MM.1S (cell line): Measurements from ENCODE around the gene ZNF225.
"Not testable (repeated sequence)": the region's sequence is repeated elsewhere in the genome, so short reads cannot be mapped to it uniquely, and the experiment has no call there.

ENCODE experiments used
- DNase-seq: peaks from one replicate; pipeline ENCODE4 v3.0.0-alpha.2; 2015
- H2AFZ ChIP-seq: fragments of 300-600 bp; sonication (generic); 2 replicates; pipeline ENCODE4 v1.6.0; 2016; ENCODE audit warnings: antibody characterized with exemption, low read length
- H3F3A ChIP-seq: fragments of 300-600 bp; sonication (generic); 2 replicates; pipeline ENCODE4 v1.6.1; 2016; ENCODE audit warnings: mild to moderate bottlenecking, antibody characterized with exemption, low read length, moderate library complexity, mixed read lengths; ENCODE audit not compliant: insufficient read depth
- H3K27ac ChIP-seq: fragments of 300-600 bp; sonication (generic); 2 replicates; pipeline ENCODE4 v1.5.1; 2016; ENCODE audit warnings: mild to moderate bottlenecking, low read length
- H3K27me3 ChIP-seq: fragments of 300-600 bp; sonication (generic); replicated peaks from 2 replicates; pipeline ENCODE4 v1.6.0; 2016; ENCODE audit warnings: low read length; ENCODE audit not compliant: insufficient read depth
- H3K36me3 ChIP-seq: fragments of 300-600 bp; sonication (generic); replicated peaks from 2 replicates; pipeline ENCODE4 v1.6.1; 2016; ENCODE audit warnings: mild to moderate bottlenecking, low read length, mixed read lengths; ENCODE audit not compliant: insufficient read depth
- H3K4me1 ChIP-seq: fragments of 300-600 bp; sonication (generic); 2 replicates; pipeline ENCODE4 v1.6.1; 2016; ENCODE audit warnings: low read length, mixed read lengths
- H3K4me2 ChIP-seq: fragments of 300-600 bp; sonication (generic); 2 replicates; pipeline ENCODE4 v1.6.0; 2016; ENCODE audit warnings: low read depth, low read length
- H3K4me3 ChIP-seq: fragments of 300-600 bp; sonication (generic); 2 replicates; pipeline ENCODE4 v1.5.1; 2016; ENCODE audit warnings: low read length, mixed read lengths
- H3K79me2 ChIP-seq: fragments of 300-600 bp; sonication (generic); 2 replicates; pipeline ENCODE4 v1.6.1; 2016; ENCODE audit warnings: mixed run types, low read length, mixed read lengths
- H3K9ac ChIP-seq: fragments of 300-600 bp; sonication (generic); 2 replicates; pipeline ENCODE4 v1.6.1; 2016; ENCODE audit warnings: low read length, mixed read lengths
- H3K9me2 ChIP-seq: fragments of 300-600 bp; sonication (generic); replicated peaks from 2 replicates; pipeline ENCODE4 v1.6.1; 2016; ENCODE audit warnings: mild to moderate bottlenecking, low read length, mixed read lengths; ENCODE audit not compliant: insufficient read depth
- H3K9me3 ChIP-seq: fragments of 300-600 bp; sonication (generic); replicated peaks from 2 replicates; pipeline ENCODE4 v1.6.1; 2016; ENCODE audit warnings: mild to moderate bottlenecking, low read length, mixed read lengths; ENCODE audit not compliant: insufficient read depth
- H4K20me1 ChIP-seq: fragments of 300-600 bp; sonication (generic); 2 replicates; pipeline ENCODE4 v1.6.1; 2016; ENCODE audit warnings: mild to moderate bottlenecking, low read length, moderate library complexity, mixed read lengths; ENCODE audit not compliant: insufficient read depth
- CTCF ChIP-seq: fragments of 300-600 bp; sonication (generic); IDR thresholded peaks from 2 replicates; pipeline ENCODE4 v1.5.1; 2016; ENCODE audit warnings: antibody characterized with exemption, low read length, mixed read lengths
- EZH2 ChIP-seq: fragments of 300-600 bp; sonication (generic); optimal IDR thresholded peaks from 2 replicates; pipeline ENCODE3; 2017; ENCODE audit warnings: low read depth, mild to moderate bottlenecking, antibody characterized with exemption, low read length, mixed read lengths
- EZH2phosphoT487 ChIP-seq: fragments of 300-600 bp; sonication (generic); IDR thresholded peaks from 2 replicates; pipeline ENCODE4 v1.6.1; 2018; ENCODE audit warnings: antibody characterized with exemption, low read length

The ZNF225 gene

GRCh38 chr19:44113784-44114390 is 688 bp downstream of the ZNF225 start:
- Histone ChIP-seq H2AFZ (peak overlapping the region; percentile 98), H3K79me2 (no peaks in the 10 kb centered on the region), H3K27me3 (no peaks in the 10 kb centered on the region), H3K27ac (no peak overlapping the region), H3K9ac (peak overlapping the region; percentile 47; the same call in 1 of the 2 replicates), H3K9me2 (no peaks in the 10 kb centered on the region), H3K9me3 (no peaks in the 10 kb centered on the region), H3K36me3 (no peaks in the 10 kb centered on the region), H3K4me3 (peak overlapping the region; percentile 87), H3K4me1 (0 out of 2 replicates have a peak, but pooled peaks cover 3% of the 10 kb centered on the region), H3F3A (no peaks in the 10 kb centered on the region), H4K20me1 (no peaks in the 10 kb centered on the region), H3K4me2 (peak overlapping the region; percentile 98)
- DNase-seq: no peak
- TF ChIP-seq EZH2 (no peak), EZH2phosphoT487 (no peak), CTCF (no peak)

GRCh38 chr19:44121162-44121561 is 8.0 kb downstream of the ZNF225 start:
- not testable (repeated sequence) for H3K9me2 ChIP-seq, H3K4me3 ChIP-seq, H4K20me1 ChIP-seq, H3K27ac ChIP-seq, H3F3A ChIP-seq, H3K79me2 ChIP-seq, H3K9ac ChIP-seq, DNase-seq, H2AFZ ChIP-seq, H3K36me3 ChIP-seq, H3K9me3 ChIP-seq, H3K27me3 ChIP-seq, H3K4me1 ChIP-seq, H3K4me2 ChIP-seq

- Histone ChIP-seq H3K9me3 (no peaks in the 10 kb centered on the region), H3K4me2 (no peak overlapping the region), H3F3A (no peaks in the 10 kb centered on the region), H3K27ac (no peak overlapping the region), H3K9me2 (no peaks in the 10 kb centered on the region), H3K79me2 (no peaks in the 10 kb centered on the region), H3K4me3 (no peak overlapping the region), H2AFZ (no peak overlapping the region), H3K9ac (no peak overlapping the region), H3K36me3 (no peaks in the 10 kb centered on the region), H3K4me1 (no peaks in the 10 kb centered on the region), H3K27me3 (no peaks in the 10 kb centered on the region), H4K20me1 (no peaks in the 10 kb centered on the region)
- no peak for TF ChIP-seq EZH2
- no peak for TF ChIP-seq CTCF
- no peak for TF ChIP-seq EZH2phosphoT487
- DNase-seq: no peak
Measured at GRCh38 chr19:44131955-44132354, 18.8 kb downstream of the ZNF225 start.
